T-helper 2 cell treated with Interferon-gamma antibody and Interleukin-4, amounts not matched to agents 5 μg/mL and 100 μg/mL, for 36 hours (primary cell): ENCODE data around the gene TNFAIP3.

Source experiments
- DNase-seq: peaks from one replicate; pipeline ENCODE4 v3.0.0; 2021; ENCODE audit warnings: low spot score
- H3K27ac Mint-ChIP-seq: one replicate; pipeline ENCODE4 v1.8.0; 2021; ENCODE audit warnings: mild to moderate bottlenecking, mixed read lengths
- H3K27me3 Mint-ChIP-seq: one replicate; pipeline ENCODE4 v1.8.0; 2021; ENCODE audit warnings: low read depth, mixed read lengths
- H3K36me3 Mint-ChIP-seq: one replicate; pipeline ENCODE4 v1.8.0; 2021; ENCODE audit warnings: low read depth, mixed read lengths
- H3K4me1 Mint-ChIP-seq: one replicate; pipeline ENCODE4 v1.8.0; 2021; ENCODE audit warnings: low read depth, mixed read lengths
- H3K4me3 Mint-ChIP-seq: one replicate; pipeline ENCODE4 v1.8.0; 2022; ENCODE audit warnings: mild to moderate bottlenecking, moderate library complexity, mixed read lengths
- H3K9me3 Mint-ChIP-seq: one replicate; pipeline ENCODE4 v1.8.0; 2021; ENCODE audit warnings: mixed read lengths

TNFAIP3 gene

DNA sequence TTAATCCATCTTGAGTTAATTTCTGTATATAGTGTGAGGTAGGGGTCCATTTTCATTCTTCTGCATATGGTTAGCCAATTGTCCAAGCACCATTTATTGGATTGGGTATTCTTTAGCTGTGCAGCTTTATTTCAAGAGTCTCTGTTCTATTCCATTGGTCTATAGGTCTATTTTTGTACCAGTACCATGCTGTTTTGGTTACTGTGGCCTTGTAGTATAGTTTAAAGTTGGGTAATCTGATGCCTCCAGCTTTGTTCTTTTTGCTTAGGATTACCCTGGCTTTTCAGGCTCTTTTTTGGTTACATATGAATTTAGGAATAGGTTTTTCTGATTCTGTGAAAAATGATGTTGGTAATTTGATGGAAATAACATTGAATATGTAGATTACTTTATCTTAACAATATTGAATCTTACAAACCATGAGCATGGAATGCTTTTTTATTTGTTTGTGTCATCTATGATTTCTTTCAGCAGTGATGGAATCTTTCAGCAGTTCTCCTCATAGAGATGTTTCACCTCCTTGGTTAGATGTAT lies 47.0 kb downstream of the TNFAIP3 start:
- H3K27ac Mint-ChIP-seq, result no peak overlapping the region
- peaks cover 22% of the 10 kb centered on the region for H3K4me1 Mint-ChIP-seq
- H3K4me3 Mint-ChIP-seq, result no peak overlapping the region
- DNase-seq, result no peak
- no peaks in the 10 kb centered on the region for H3K36me3 Mint-ChIP-seq
- H3K9me3 Mint-ChIP-seq, result peaks cover 15% of the 10 kb centered on the region
- H3K27me3 Mint-ChIP-seq, result no peaks in the 10 kb centered on the region

DNA sequence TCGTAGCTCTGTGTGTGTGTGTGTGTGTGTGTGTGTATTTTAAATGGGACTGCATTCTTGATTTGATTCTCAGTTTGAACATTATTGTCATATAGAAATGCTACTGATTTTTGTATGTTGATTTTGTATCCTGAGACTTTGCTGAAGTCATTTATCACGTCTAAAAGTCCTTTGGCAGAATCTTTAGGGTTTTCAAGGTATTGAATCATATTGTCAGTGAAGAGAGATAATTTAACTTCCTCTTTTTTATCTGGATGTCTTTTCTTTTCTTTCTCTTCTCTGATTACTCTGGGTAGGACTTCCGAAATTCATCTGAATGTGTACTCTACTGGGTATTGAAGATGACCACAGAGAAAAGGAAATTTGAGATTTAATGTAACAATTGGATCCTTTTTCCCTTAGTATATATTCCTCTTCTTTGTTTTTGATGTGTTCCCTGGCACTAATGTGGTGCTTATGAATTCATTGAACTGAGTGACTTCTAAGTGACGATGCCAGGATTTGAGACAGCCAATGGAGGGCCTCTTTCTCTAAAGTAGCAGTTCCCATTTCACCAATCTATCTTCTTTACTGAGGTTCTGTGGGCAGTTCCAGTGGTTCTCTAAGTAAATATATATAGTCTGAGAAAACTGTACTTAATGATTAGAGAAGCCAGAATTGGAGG lies 47.6 kb downstream of the TNFAIP3 start:
- Mint-ChIP-seq H3K36me3 (no peaks in the 10 kb centered on the region), H3K27ac (no peak overlapping the region), H3K9me3 (peaks cover 15% of the 10 kb centered on the region), H3K4me1 (peaks cover 18% of the 10 kb centered on the region), H3K27me3 (no peaks in the 10 kb centered on the region), H3K4me3 (no peak overlapping the region)
- DNase-seq, result no peak

DNA sequence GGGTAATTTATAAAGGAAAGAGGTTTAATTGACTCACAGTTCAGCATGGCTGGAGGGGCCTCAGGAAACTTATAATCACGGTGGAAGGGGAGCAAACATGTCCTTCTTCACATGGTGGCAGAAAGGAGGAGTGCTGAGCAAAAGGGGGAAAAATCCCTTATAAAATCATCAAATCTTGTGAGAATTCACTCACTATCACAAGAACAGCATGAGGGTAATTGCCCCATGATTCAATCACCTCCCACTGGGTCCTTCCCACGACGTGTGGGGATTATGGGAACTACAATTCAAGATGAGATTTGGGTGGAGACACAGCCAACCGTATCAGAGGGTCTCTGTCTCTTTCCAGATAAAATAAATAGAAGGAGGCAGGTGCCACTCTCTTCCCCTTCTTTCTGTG lies 48.7 kb downstream of the TNFAIP3 start:
- Mint-ChIP-seq H3K36me3 (no peaks in the 10 kb centered on the region), H3K27me3 (no peaks in the 10 kb centered on the region), H3K4me1 (peaks cover 11% of the 10 kb centered on the region), H3K4me3 (no peak overlapping the region), H3K27ac (no peak overlapping the region), H3K9me3 (peaks cover 15% of the 10 kb centered on the region)
- DNase-seq, result no peak

GRCh38 chr6:137917551-137918325 lies 50.7 kb downstream of the TNFAIP3 start:
- Mint-ChIP-seq H3K4me3 (no peak overlapping the region), H3K4me1 (peaks cover 9% of the 10 kb centered on the region), H3K9me3 (peaks cover 15% of the 10 kb centered on the region), H3K36me3 (no peaks in the 10 kb centered on the region), H3K27ac (no peak overlapping the region), H3K27me3 (no peaks in the 10 kb centered on the region)
- no peak for DNase-seq

DNA sequence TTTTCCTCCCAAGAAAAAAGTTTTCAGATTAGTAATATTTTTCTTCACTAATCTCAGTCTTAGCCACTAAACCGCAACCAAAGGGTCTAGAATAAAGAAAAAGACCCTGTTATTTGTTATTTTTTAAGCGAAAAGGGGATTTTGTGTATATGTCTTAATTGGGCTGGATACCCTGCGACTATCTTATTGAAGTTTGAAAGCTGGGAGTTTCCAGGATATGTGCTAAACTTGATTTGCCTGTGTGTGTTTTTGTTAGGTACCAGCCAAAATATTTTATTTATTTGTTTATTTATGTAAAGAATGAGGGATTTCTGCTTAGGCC lies 52.4 kb downstream of the TNFAIP3 start:
- no peak overlapping the region for H3K27ac Mint-ChIP-seq
- H3K4me3 Mint-ChIP-seq, result no peak overlapping the region
- DNase-seq, result no peak
- peaks cover 17% of the 10 kb centered on the region for H3K4me1 Mint-ChIP-seq
- no peaks in the 10 kb centered on the region for H3K36me3 Mint-ChIP-seq
- H3K27me3 Mint-ChIP-seq, result no peaks in the 10 kb centered on the region
- peaks cover 6% of the 10 kb centered on the region for H3K9me3 Mint-ChIP-seq

GRCh38 chr6:137919837-137920730 lies 53.0 kb downstream of the TNFAIP3 start:
- Mint-ChIP-seq H3K4me3 (no peak overlapping the region), H3K27me3 (no peaks in the 10 kb centered on the region), H3K9me3 (no peaks in the 10 kb centered on the region), H3K4me1 (peaks cover 17% of the 10 kb centered on the region), H3K27ac (no peak overlapping the region), H3K36me3 (no peaks in the 10 kb centered on the region)
- DNase-seq, result no peak

- H3K4me3 Mint-ChIP-seq, result no peak overlapping the region
- H3K36me3 Mint-ChIP-seq, result no peaks in the 10 kb centered on the region
- H3K9me3 Mint-ChIP-seq, result no peaks in the 10 kb centered on the region
- peaks cover 25% of the 10 kb centered on the region for H3K4me1 Mint-ChIP-seq
- H3K27ac Mint-ChIP-seq, result no peak overlapping the region
- DNase-seq, result no peak
- H3K27me3 Mint-ChIP-seq, result no peaks in the 10 kb centered on the region
These were observed 54.8 kb downstream of the TNFAIP3 start for GRCh38 chr6:137921823-137922222.

DNA sequence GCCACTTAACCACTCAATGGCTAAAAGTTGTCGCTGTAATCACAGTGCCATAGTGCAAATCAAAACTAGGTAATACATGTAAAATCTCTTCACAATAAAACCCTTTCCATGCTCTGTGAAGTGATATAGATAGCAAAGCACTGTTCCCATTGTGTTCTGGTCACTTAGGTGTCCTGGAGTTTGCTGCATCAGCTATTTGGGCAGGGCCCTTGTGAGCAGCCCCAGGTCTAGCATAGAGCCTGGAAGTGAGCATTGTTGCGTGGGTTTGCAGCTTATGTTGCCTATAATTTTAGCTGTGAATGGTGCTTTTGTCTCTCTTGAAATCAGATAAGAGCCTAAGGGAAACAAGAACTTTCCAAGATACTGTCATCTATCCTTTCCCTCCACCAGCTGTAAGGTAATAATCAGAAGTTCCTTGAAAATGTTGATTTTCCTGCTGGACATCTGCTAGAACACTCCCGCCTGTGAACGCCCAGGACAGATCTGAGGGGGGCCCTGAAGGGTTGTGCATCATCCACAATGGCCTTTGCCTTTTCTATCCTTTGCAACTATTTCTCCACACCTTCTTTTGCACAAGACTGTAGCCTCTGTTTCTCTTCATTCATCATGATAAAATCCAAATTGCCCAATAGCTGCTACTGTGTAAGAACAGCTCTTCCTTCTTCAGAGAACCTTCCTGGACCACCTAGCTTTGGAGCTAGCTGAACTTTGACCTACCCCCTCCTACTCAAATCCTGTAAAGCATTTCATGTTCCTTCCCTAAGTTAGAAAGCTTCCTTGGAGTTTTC lies 57.0 kb downstream of the TNFAIP3 start:
- no peaks in the 10 kb centered on the region for H3K27me3 Mint-ChIP-seq

GRCh38 chr6:137925141-137925698 lies 58.2 kb downstream of the TNFAIP3 start:
- no peak overlapping the region for H3K4me3 Mint-ChIP-seq
- no peaks in the 10 kb centered on the region for H3K36me3 Mint-ChIP-seq
- no peaks in the 10 kb centered on the region for H3K27me3 Mint-ChIP-seq
- DNase-seq, result no peak
- no peak overlapping the region for H3K27ac Mint-ChIP-seq
- H3K4me1 Mint-ChIP-seq, result peaks cover 38% of the 10 kb centered on the region
- H3K9me3 Mint-ChIP-seq, result no peaks in the 10 kb centered on the region

More for the DNA sequence above, 57.0 kb downstream of the TNFAIP3 start:
- Mint-ChIP-seq H3K4me3 (no peak overlapping the region), H3K9me3 (no peaks in the 10 kb centered on the region), H3K27ac (no peak overlapping the region), H3K4me1 (peaks cover 41% of the 10 kb centered on the region), H3K36me3 (no peaks in the 10 kb centered on the region)
- no peak for DNase-seq

DNA sequence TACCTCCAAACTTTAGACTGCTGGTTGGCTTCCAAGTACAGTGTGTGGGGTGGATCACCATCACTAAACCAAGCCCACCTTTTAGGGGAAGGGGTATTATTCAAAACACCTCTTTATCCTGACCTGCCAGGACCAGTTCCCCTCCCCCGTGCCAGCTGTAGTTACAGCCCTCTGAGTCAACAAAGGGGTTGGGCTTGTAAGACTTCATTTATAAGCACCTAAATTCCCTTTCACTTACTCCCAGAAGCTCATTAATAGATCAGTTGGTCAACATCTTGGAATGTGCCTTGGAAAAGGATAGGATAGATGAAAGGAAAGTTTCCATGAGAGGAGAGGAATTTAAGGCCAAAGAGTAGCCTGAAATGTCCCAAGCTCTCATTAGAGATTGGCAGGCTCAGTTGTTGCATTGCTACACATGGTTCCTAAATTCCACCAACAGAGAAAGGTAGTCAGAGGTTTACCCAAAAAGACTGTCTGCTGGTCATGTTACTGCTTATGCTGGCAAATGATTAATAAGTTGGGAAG lies 59.2 kb downstream of the TNFAIP3 start:
- H3K4me1 Mint-ChIP-seq, result peaks cover 41% of the 10 kb centered on the region
- H3K9me3 Mint-ChIP-seq, result no peaks in the 10 kb centered on the region
- DNase-seq, result no peak
- H3K27me3 Mint-ChIP-seq, result no peaks in the 10 kb centered on the region
- no peaks in the 10 kb centered on the region for H3K36me3 Mint-ChIP-seq
- no peak overlapping the region for H3K27ac Mint-ChIP-seq
- peak overlapping the region; percentile 80 for H3K4me3 Mint-ChIP-seq

GRCh38 chr6:137926985-137927384 lies 59.9 kb downstream of the TNFAIP3 start:
- Mint-ChIP-seq H3K4me3 (peak overlapping the region; percentile 80), H3K27ac (no peak overlapping the region), H3K36me3 (no peaks in the 10 kb centered on the region)

GRCh38 chr6:137927777-137928218 lies 60.7 kb downstream of the TNFAIP3 start:
- Mint-ChIP-seq H3K36me3 (no peaks in the 10 kb centered on the region), H3K9me3 (no peaks in the 10 kb centered on the region)
- peak; percentile 88 for DNase-seq

More at GRCh38 chr6:137926985-137927384, 59.9 kb downstream of the TNFAIP3 start:
- peaks cover 42% of the 10 kb centered on the region for H3K4me1 Mint-ChIP-seq
- DNase-seq, result no peak
- no peaks in the 10 kb centered on the region for H3K9me3 Mint-ChIP-seq
- no peaks in the 10 kb centered on the region for H3K27me3 Mint-ChIP-seq

DNA sequence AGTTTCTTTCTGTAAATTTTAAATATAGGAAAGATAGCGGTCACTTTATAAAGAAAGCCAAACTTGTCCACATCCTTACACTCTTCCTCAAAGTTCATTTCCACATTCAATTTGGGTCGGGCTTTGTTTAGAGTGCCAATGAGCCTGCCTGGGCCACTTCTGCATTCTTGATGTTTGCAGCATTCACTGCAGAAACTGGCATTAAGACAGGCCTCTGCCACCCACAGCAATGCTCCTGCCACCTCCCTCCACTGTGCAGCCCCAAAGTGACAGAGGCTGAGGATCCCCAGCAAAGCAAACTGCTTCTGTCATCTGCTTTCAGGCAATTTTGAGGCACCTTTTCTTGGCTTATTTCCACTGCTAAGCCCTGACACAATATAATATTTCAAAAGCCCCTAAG lies 61.2 kb downstream of the TNFAIP3 start:
- Mint-ChIP-seq H3K36me3 (no peaks in the 10 kb centered on the region), H3K27me3 (no peaks in the 10 kb centered on the region), H3K27ac (peak overlapping the region; percentile 83), H3K9me3 (no peaks in the 10 kb centered on the region), H3K4me1 (peaks cover 40% of the 10 kb centered on the region), H3K4me3 (peak overlapping the region; percentile 80)
- DNase-seq, result no peak

More at GRCh38 chr6:137927777-137928218, 60.7 kb downstream of the TNFAIP3 start:
- Mint-ChIP-seq H3K27me3 (no peaks in the 10 kb centered on the region), H3K4me1 (peaks cover 42% of the 10 kb centered on the region), H3K4me3 (peak overlapping the region; percentile 80), H3K27ac (peak overlapping the region; percentile 83)
